Naive B cell (primary cell): ENCODE measurements around the gene GPRIN1. TPM values are rescaled to one million over a fixed set of nuclear protein-coding genes. Genes with fewer than 3 reads are reported as not detected.
"Not testable (repeated sequence)": the region's sequence is repeated elsewhere in the genome, so short reads cannot be mapped to it uniquely, and the experiment has no call there.

Experiments
- ATAC-seq, 2 donors: fragments of 150-1000 bp; cut with Tn5 transposase; 2 replicates each; pipeline ENCODE4 v1.10.0; 2021; ENCODE audit warnings: low read depth in 2 of 2, mild to moderate bottlenecking in 2 of 2, moderate library complexity in 2 of 2
- DNase-seq: peaks from one replicate; pipeline ENCODE4 v3.0.0; 2022
- H3K27ac Mint-ChIP-seq, 6 donors: one replicate each; pipeline ENCODE4 v1.8.0; 2020 to 2022; ENCODE audit warnings: mild to moderate bottlenecking in 6 of 6, mixed read lengths in 6 of 6, moderate library complexity in 5 of 6, inconsistent platforms in 2 of 6
- H3K27me3 Mint-ChIP-seq, 3 donors: one replicate each; pipeline ENCODE4 v1.8.0; 2021 to 2022; ENCODE audit warnings: mixed read lengths in 3 of 3, mild to moderate bottlenecking in 1 of 3
- H3K36me3 Mint-ChIP-seq, 2 donors: one replicate each; pipeline ENCODE4 v1.8.0; 2020 to 2022; ENCODE audit warnings: mixed read lengths in 2 of 2, inconsistent platforms in 1 of 2, mild to moderate bottlenecking in 1 of 2
- H3K4me1 Mint-ChIP-seq, 3 donors: one replicate each; pipeline ENCODE4 v1.8.0; 2020 to 2022; ENCODE audit warnings: mixed read lengths in 3 of 3, inconsistent platforms in 1 of 3, mild to moderate bottlenecking in 1 of 3, moderate library complexity in 1 of 3
- H3K4me3 Mint-ChIP-seq, 8 donors: one replicate each; pipeline ENCODE4 v1.8.0; 2020 to 2022; ENCODE audit warnings: mild to moderate bottlenecking in 8 of 8, mixed read lengths in 8 of 8, moderate library complexity in 8 of 8, inconsistent platforms in 2 of 8
- H3K9me3 Mint-ChIP-seq, 7 donors: one replicate each; pipeline ENCODE4 v1.8.0; 2020 to 2022; ENCODE audit warnings: mixed read lengths in 7 of 7, mild to moderate bottlenecking in 5 of 7, inconsistent platforms in 2 of 7, moderate library complexity in 1 of 7
- polyA plus RNA-seq, 6 donors: library from polyadenylated mRNA; unstranded; fragments of 300-500 nt; fragmentation: Illumina TruSeq; gene quantifications; one replicate each; pipeline ENCODE4 v1.2.3, GENCODE V29; 2021; ENCODE audit warnings: low read depth in 6 of 6

Gene GPRIN1
- polyA plus RNA-seq, 6 donors from 2014 or later: 0.08 to 0.65 (median 0.16) TPM; not detected in 1

GRCh38 chr5:176596689-176597416 lies 13.1 kb downstream of the GPRIN1 start:
- Mint-ChIP-seq H3K27ac (peak overlapping the region in 2 of 6 donors; percentile 66 to 67), H3K4me3 (peak overlapping the region in 7 of 8 donors; percentile 72 to 83 (median 77)), H3K9me3 (no peaks in the 10 kb centered on the region), H3K4me1 (peaks cover 6 to 8% (median 6%) of the 10 kb centered on the region in 3 donors), H3K27me3 (peaks cover 3 to 33% (median 24%) of the 10 kb centered on the region in 3 donors), H3K36me3 (peaks cover 0 to 5% of the 10 kb centered on the region in 2 donors)
- ATAC-seq (peak; percentile 82 to 86), DNase-seq (peak; percentile 43)

- DNase-seq (no peak), ATAC-seq (no peak)
- peaks cover 0 to 5% of the 10 kb centered on the region in 2 donors for H3K36me3 Mint-ChIP-seq
- peaks cover 0 to 33% (median 24%) of the 10 kb centered on the region in 3 donors for H3K27me3 Mint-ChIP-seq
- H3K4me3 Mint-ChIP-seq: peak overlapping the region in 7 of 8 donors; percentile 63 to 83 (median 77)
- peak overlapping the region in 2 of 6 donors; percentile 66 to 67 for H3K27ac Mint-ChIP-seq
- H3K4me1 Mint-ChIP-seq: peaks cover 6 to 8% (median 6%) of the 10 kb centered on the region in 3 donors
- H3K9me3 Mint-ChIP-seq: no peaks in the 10 kb centered on the region
These were observed 13.8 kb downstream of the GPRIN1 start for GRCh38 chr5:176596069-176596644.

- Mint-ChIP-seq H3K4me1 (peaks cover 6 to 8% (median 6%) of the 10 kb centered on the region in 3 donors), H3K27me3 (peaks cover 0 to 33% (median 24%) of the 10 kb centered on the region in 3 donors), H3K27ac (no peak overlapping the region), H3K4me3 (peak overlapping the region in 3 of 8 donors; percentile 43 to 77 (median 61)), H3K9me3 (no peaks in the 10 kb centered on the region), H3K36me3 (peaks cover 0 to 5% of the 10 kb centered on the region in 2 donors)
- DNase-seq: no peak
- ATAC-seq: no peak
These were observed 14.5 kb downstream of the GPRIN1 start for GRCh38 chr5:176595386-176595943.

GRCh38 chr5:176594554-176594953 lies 15.4 kb downstream of the GPRIN1 start:
- Mint-ChIP-seq H3K36me3 (peaks cover 0 to 5% of the 10 kb centered on the region in 2 donors), H3K27ac (peak overlapping the region in 1 of 6 donors; percentile 91), H3K27me3 (peaks cover 0 to 33% (median 24%) of the 10 kb centered on the region in 3 donors), H3K9me3 (no peaks in the 10 kb centered on the region), H3K4me3 (peak overlapping the region in 3 of 8 donors; percentile 10 to 68 (median 27)), H3K4me1 (peaks cover 6 to 8% (median 6%) of the 10 kb centered on the region in 3 donors)
- ATAC-seq (no peak), DNase-seq (no peak)

GRCh38 chr5:176593273-176593869 lies 16.6 kb downstream of the GPRIN1 start:
- H3K36me3 Mint-ChIP-seq: no peaks in the 10 kb centered on the region
- DNase-seq: no peak
- H3K9me3 Mint-ChIP-seq: no peaks in the 10 kb centered on the region
- no peak for ATAC-seq
- no peak overlapping the region for H3K27ac Mint-ChIP-seq
- H3K4me3 Mint-ChIP-seq: peak overlapping the region in 2 of 8 donors; percentile 33 to 49
- peaks cover 6 to 8% (median 8%) of the 10 kb centered on the region in 3 donors for H3K4me1 Mint-ChIP-seq
- H3K27me3 Mint-ChIP-seq: peaks cover under 1 to 27% (median 16%) of the 10 kb centered on the region in 3 donors

- DNase-seq (no peak), ATAC-seq (no peak)
- H3K4me3 Mint-ChIP-seq: no peak overlapping the region
- no peaks in the 10 kb centered on the region for H3K9me3 Mint-ChIP-seq
- H3K4me1 Mint-ChIP-seq: peaks cover 6 to 12% (median 8%) of the 10 kb centered on the region in 3 donors
- H3K27me3 Mint-ChIP-seq: peaks cover 6 to 21% (median 13%) of the 10 kb centered on the region in 3 donors
- H3K36me3 Mint-ChIP-seq: no peaks in the 10 kb centered on the region
- H3K27ac Mint-ChIP-seq: no peak overlapping the region
These were observed 17.4 kb downstream of the GPRIN1 start for GRCh38 chr5:176592573-176592972.

GRCh38 chr5:176591667-176592066 lies 18.3 kb downstream of the GPRIN1 start:
- Mint-ChIP-seq H3K4me1 (peaks cover 6 to 12% (median 6%) of the 10 kb centered on the region in 3 donors), H3K27me3 (peaks cover 6 to 20% (median 13%) of the 10 kb centered on the region in 3 donors)
- not testable (repeated sequence) for H3K27ac Mint-ChIP-seq, ATAC-seq, H3K36me3 Mint-ChIP-seq, DNase-seq, H3K9me3 Mint-ChIP-seq, H3K4me3 Mint-ChIP-seq

- H3K36me3 Mint-ChIP-seq: no peaks in the 10 kb centered on the region
- H3K4me1 Mint-ChIP-seq: peaks cover 0 to 6% (median 0%) of the 10 kb centered on the region in 3 donors
- DNase-seq (no peak), ATAC-seq (no peak)
- H3K27ac Mint-ChIP-seq: no peak overlapping the region
- peaks cover 0 to 6% (median 6%) of the 10 kb centered on the region in 3 donors for H3K27me3 Mint-ChIP-seq
- H3K4me3 Mint-ChIP-seq: no peak overlapping the region
- H3K9me3 Mint-ChIP-seq: peaks cover 0 to 12% (median 6%) of the 10 kb centered on the region in 7 donors
These were observed 19.8 kb downstream of the GPRIN1 start for GRCh38 chr5:176590035-176590717.

GRCh38 chr5:176589039-176589769 lies 20.8 kb downstream of the GPRIN1 start:
- no peak for DNase-seq
- Mint-ChIP-seq H3K4me3 (no peak overlapping the region), H3K27ac (no peak overlapping the region), H3K27me3 (peaks cover 0 to 6% (median 0%) of the 10 kb centered on the region in 3 donors), H3K36me3 (no peaks in the 10 kb centered on the region), H3K4me1 (peaks cover 0 to 6% (median 0%) of the 10 kb centered on the region in 3 donors), H3K9me3 (peaks cover 0 to 12% (median 8%) of the 10 kb centered on the region in 7 donors)
- no peak for ATAC-seq

GRCh38 chr5:176588297-176588696 lies 21.7 kb downstream of the GPRIN1 start:
- Mint-ChIP-seq H3K4me3 (no peak overlapping the region), H3K9me3 (peaks cover 0 to 16% (median 11%) of the 10 kb centered on the region in 7 donors), H3K27ac (peak overlapping the region in 1 of 6 donors; percentile 0), H3K4me1 (peaks cover 0 to 6% (median 0%) of the 10 kb centered on the region in 3 donors), H3K36me3 (no peaks in the 10 kb centered on the region), H3K27me3 (peaks cover 0 to 6% (median 0%) of the 10 kb centered on the region in 3 donors)
- no peak for DNase-seq
- ATAC-seq: no peak

GRCh38 chr5:176587398-176587797 lies 22.6 kb downstream of the GPRIN1 start:
- Mint-ChIP-seq H3K4me3 (no peak overlapping the region), H3K27me3 (peaks cover 0 to 6% (median 0%) of the 10 kb centered on the region in 3 donors), H3K27ac (no peak overlapping the region), H3K9me3 (peaks cover 0 to 18% (median 11%) of the 10 kb centered on the region in 7 donors), H3K36me3 (no peaks in the 10 kb centered on the region), H3K4me1 (peaks cover 0 to 6% (median 0%) of the 10 kb centered on the region in 3 donors)
- DNase-seq (no peak), ATAC-seq (no peak)

- no peak for ATAC-seq
- no peak for DNase-seq
- Mint-ChIP-seq H3K27ac (no peak overlapping the region), H3K4me1 (peaks cover 0 to under 1% (median 0%) of the 10 kb centered on the region in 3 donors), H3K4me3 (no peak overlapping the region), H3K36me3 (no peaks in the 10 kb centered on the region), H3K9me3 (peaks cover 0 to 18% (median 11%) of the 10 kb centered on the region in 7 donors), H3K27me3 (peaks cover 0 to 2% (median 0%) of the 10 kb centered on the region in 3 donors)
These were observed 26.9 kb downstream of the GPRIN1 start for GRCh38 chr5:176583076-176583475.
